HepG2 (cell line): Measurements from ENCODE around the gene KCTD18. TPM values are rescaled to one million over a fixed set of nuclear protein-coding genes. Genes with fewer than 3 reads are reported as not detected.

Experiments
- ATAC-seq: fragments of 200-7000 bp; cut with Tn5 transposase; 3 replicates; pipeline ENCODE4 v1.9.1; 2020; ENCODE audit warnings: mild to moderate bottlenecking, moderate library complexity
- BruUV-seq: library from RNA; stranded (reverse); fragments of 400-500 nt; replicated peaks from 2 replicates; lab custom pipeline; 2021; lab: Mats Ljungman, UMichigan
- CTCF ChIA-PET: fragments of 300-600 bp; formaldehyde crosslinking; extraction: SDS; loops from one replicate; lab custom pipeline; 2021; ENCODE audit warnings: low total read pairs, inconsistent platforms, low intra/inter-chr PET ratio; lab: Yijun Ruan, JAX
- POLR2A ChIA-PET: fragments of 350-600 bp; sonication (Branson Sonifier 250); formaldehyde crosslinking; loops from one replicate; lab custom pipeline; 2020; ENCODE audit warnings: antibody characterized with exemption, inconsistent platforms; lab: Yijun Ruan, JAX
- DNase-seq: peaks from one replicate; pipeline ENCODE4 v3.0.0-alpha.2; 2015; ENCODE audit warnings: low spot score
- FAIRE-seq: peaks from 3 replicates; lab custom pipeline; 2011; peaks lifted over from hg19 to GRCh38; lab: Jason Lieb, UNC
- H2AFZ ChIP-seq: one replicate; pipeline ENCODE4 v1.6.1; 2011; ENCODE audit warnings: low read length, inconsistent platforms
- H3K27ac ChIP-seq: fragments of 300-600 bp; 3 replicates; pipeline ENCODE4 v1.8.0; 2011; ENCODE audit warnings: mixed run types, mild to moderate bottlenecking, mixed read lengths, low read length, inconsistent platforms; ENCODE audit not compliant: insufficient read depth; ENCODE audit errors: extremely low read length
- H3K27me3 ChIP-seq, 2 experiments: fragments of 200-600 bp in 1 of 2; 2 replicates in 1 of 2; 3 replicates in 1 of 2; pipeline versions ENCODE4 v1.6.0 to v1.8.0; 2011; ENCODE audit warnings: low read length in 2 of 2, mild to moderate bottlenecking in 2 of 2, moderate library complexity in 2 of 2, inconsistent platforms in 1 of 2; ENCODE audit not compliant: insufficient read depth in 2 of 2, control insufficient read depth in 1 of 2
- H3K36me3 ChIP-seq, 2 experiments: fragments of 200-600 bp in 1 of 2; replicated peaks in 1 of 2; 2 replicates in 1 of 2; 3 replicates in 1 of 2; pipeline versions ENCODE4 v1.5.1 to v1.8.0; 2011; ENCODE audit warnings: low read length in 2 of 2, inconsistent platforms in 1 of 2; ENCODE audit not compliant: insufficient read depth in 2 of 2, control insufficient read depth in 1 of 2
- H3K4me1 ChIP-seq: 2 replicates; pipeline ENCODE4 v1.5.1; 2012; ENCODE audit warnings: low read length, inconsistent platforms; ENCODE audit not compliant: insufficient read depth
- H3K4me2 ChIP-seq: 2 replicates; pipeline ENCODE4 v1.6.0; 2011; ENCODE audit warnings: low read depth, low read length, inconsistent platforms
- H3K4me3 ChIP-seq, 3 experiments: fragments of 200-600 bp in 1 of 3; sonication (generic), shearing (Covaris generic) in 1 of 3; replicated peaks in 1 of 3; 2 replicates each; pipeline ENCODE4 v1.5.1; 2011 to 2016; ENCODE audit warnings: low read length in 3 of 3, inconsistent platforms in 2 of 3, low read depth in 2 of 3, mild to moderate bottlenecking in 2 of 3, control low read depth in 1 of 3, mixed read lengths in 1 of 3; ENCODE audit not compliant: insufficient read depth in 1 of 3
- H3K79me2 ChIP-seq: one replicate; pipeline ENCODE4 v1.6.1; 2011; ENCODE audit warnings: low read length, inconsistent platforms; ENCODE audit not compliant: insufficient read depth
- H3K9ac ChIP-seq: 2 replicates; pipeline ENCODE4 v1.6.0; 2011; ENCODE audit warnings: mild to moderate bottlenecking, low read depth, low read length, inconsistent platforms; ENCODE audit not compliant: insufficient read depth
- H3K9me3 ChIP-seq: 2 replicates; pipeline ENCODE4 v1.5.1; 2012; ENCODE audit warnings: mild to moderate bottlenecking, low read length
- H4K20me1 ChIP-seq: 2 replicates; pipeline ENCODE4 v1.6.0; 2011; ENCODE audit warnings: inconsistent platforms, mild to moderate bottlenecking, low read length, moderate library complexity; ENCODE audit not compliant: insufficient read depth
- AGO2 ChIP-seq: fragments of 200-400 bp; formaldehyde crosslinking; optimal IDR thresholded peaks from 2 replicates; pipeline ENCODE3; 2017; ENCODE audit warnings: mild to moderate bottlenecking, low read depth, low read length, moderate library complexity
- KDM4B ChIP-seq: sonication (generic); formaldehyde crosslinking; IDR thresholded peaks from 2 replicates; pipeline ENCODE4 v1.4.0; 2020; ENCODE audit warnings: missing genetic modification reagents
- POLR2AphosphoS5 ChIP-seq: IDR thresholded peaks from 2 replicates; pipeline ENCODE4 v1.6.1; 2012; ENCODE audit warnings: low read depth, low read length
- RBM22 ChIP-seq: fragments of 200-400 bp; formaldehyde crosslinking; optimal IDR thresholded peaks from 2 replicates; pipeline ENCODE3; 2017; ENCODE audit warnings: mild to moderate bottlenecking, low read length, moderate library complexity
- SNAI1 ChIP-seq: sonication (generic); formaldehyde crosslinking; IDR thresholded peaks from 2 replicates; pipeline ENCODE4 v1.5.0; 2020; ENCODE audit warnings: mild to moderate bottlenecking, missing genetic modification reagents, borderline replicate concordance
- SRSF9 ChIP-seq: fragments of 200-400 bp; formaldehyde crosslinking; IDR thresholded peaks from 2 replicates; pipeline ENCODE4 v1.6.1; 2018; ENCODE audit warnings: borderline replicate concordance, mild to moderate bottlenecking, low read depth, low read length; ENCODE audit not compliant: insufficient read depth, poor library complexity, severe bottlenecking
- WGBS: methylation state at CpG from one replicate; pipeline ENCODE4 v1.1.6; 2017; ENCODE audit warnings: low lambda C conversion rate; 5-methylcytosine and 5-hydroxymethylcytosine counted together
- in situ Hi-C: cut with HindIII; loops from 2 replicates; pipeline ENCODE4 v1.10.0; 2017; ENCODE audit warnings: low pct_unique_long_range_greater_than_20kb; ENCODE audit not compliant: extremely low pct_ligation_motif_present
- intact Hi-C: fragments of 100-400 bp; cut with micrococcal nuclease; formaldehyde crosslinking; loops from one replicate; pipeline ENCODE4 v1.10.0; 2022; ENCODE audit not compliant: unreplicated experiment
- polyA plus RNA-seq, 8 experiments: library from polyadenylated mRNA; depleted of rRNA in 3 of 8; stranded (reverse) in 7 of 8; unstranded in 1 of 8; fragments of >200 nt; fragmentation: Illumina TruSeq in 4 of 8; extraction: Trizol in 4 of 8; gene quantifications; 2 replicates each; pipeline versions ENCODE4 v1.2.1 to v1.2.3, GENCODE V29; 2011 to 2016; ENCODE audit warnings: low read depth in 4 of 8, missing spikeins in 1 of 8, mixed read lengths in 1 of 8; ENCODE audit not compliant: insufficient read depth in 1 of 8
- total RNA-seq, 5 experiments: library from RNA; depleted of rRNA; stranded (reverse); fragments of >200 nt; fragmentation: Illumina TruSeq; extraction: Trizol; gene quantifications; 2 replicates each; pipeline ENCODE4 v1.2.3, GENCODE V29; 2016; ENCODE audit warnings: low read depth in 1 of 5

Gene KCTD18
- total and polyA plus RNA-seq, 2 of the 13 experiments (the other 11 are each of a cell fraction or from before 2014, with no cell fraction given): 2.2 to 7.1 TPM

DNA sequence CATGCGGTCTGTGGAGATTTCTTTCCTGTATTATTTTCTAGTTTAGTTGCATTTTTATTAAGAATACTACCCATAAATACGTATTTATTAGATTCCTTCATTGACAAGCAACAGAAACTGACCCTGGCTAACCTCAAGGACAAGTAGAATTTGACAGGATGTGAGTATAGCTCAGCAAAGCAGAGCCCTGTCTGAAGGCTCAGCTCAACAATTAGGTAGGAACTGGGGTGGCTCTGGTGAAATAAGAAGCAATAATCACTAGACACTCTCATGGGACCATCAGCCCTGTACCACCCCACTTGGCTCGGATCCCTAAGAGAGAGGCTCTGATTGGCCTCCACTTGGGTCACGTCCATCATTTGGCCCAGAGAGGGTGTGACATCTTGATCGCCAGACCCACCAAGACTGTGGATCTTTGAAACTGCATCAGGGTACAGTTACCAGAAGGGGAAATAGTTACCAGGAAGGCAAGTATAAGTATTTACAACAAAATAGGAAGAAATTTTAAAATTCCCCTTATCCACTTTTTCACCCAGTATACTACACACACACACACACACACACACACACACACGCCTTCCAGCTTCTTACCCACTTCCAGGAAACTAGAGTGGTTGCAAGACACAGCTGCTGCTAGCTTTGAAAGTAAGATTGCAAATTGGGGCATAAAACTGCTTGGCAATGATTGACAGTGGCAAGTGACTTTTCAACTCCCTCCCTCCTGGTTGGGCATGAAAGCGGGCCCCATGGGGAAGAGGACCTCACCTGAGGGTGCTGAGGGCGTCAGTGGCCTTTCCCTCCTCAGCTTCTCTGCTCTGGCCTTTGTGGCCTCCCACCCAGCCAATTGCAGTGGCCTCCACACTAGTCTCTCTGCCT, 41.8 kb downstream of the KCTD18 start:
- no peak for FAIRE-seq
- Histone ChIP-seq H3K9ac (no peak overlapping the region), H3K4me2 (no peak overlapping the region), H3K4me1 (no peaks in the 10 kb centered on the region), H3K27me3 (no peaks in the 10 kb centered on the region), H3K27ac (no peak overlapping the region), H3K79me2 (no peaks in the 10 kb centered on the region), H3K9me3 (no peaks in the 10 kb centered on the region), H3K4me3 (no peak overlapping the region), H3K36me3 (peaks cover 58 to 87% of the 10 kb centered on the region in 2 experiments), H4K20me1 (0 out of 2 replicates have a peak, but pooled peaks cover 3% of the 10 kb centered on the region), H2AFZ (no peak overlapping the region)
- ATAC-seq: no peak
- WGBS: 98% methylated on average over 8 of the region's 8 CpGs
- intact Hi-C loops (no loop called here), in situ Hi-C loops (no loop called here)
- ChIA-PET CTCF (no interaction called here), POLR2A (no interaction called here)
- TF ChIP-seq SNAI1 (CRISPR knock-in tag): no peak
- no peak for TF ChIP-seq KDM4B (CRISPR knock-in tag)
- TF ChIP-seq RBM22: peak; percentile 77
- TF ChIP-seq SRSF9: no peak
- TF ChIP-seq AGO2: peak; percentile 27
- 0 out of 2 replicates have a peak, but pooled peaks have one; percentile 17 for TF ChIP-seq POLR2AphosphoS5
- no peak for DNase-seq
- BruUV-seq: TSS peak; percentile 4
